Thyroid gland (tissue), 4 donors: Measurements from ENCODE around the gene MED27.

Experiments used
- CTCF ChIP-seq, 6 experiments: fragments of 200-600 bp in 3 of 6; fragments of 450-650 bp in 3 of 6; sonication (generic) in 3 of 6; IDR thresholded peaks; one replicate each; pipeline ENCODE4 v1.5.1; 2016 to 2019; ENCODE audit warnings: antibody characterized with exemption in 6 of 6, mild to moderate bottlenecking in 2 of 6, inconsistent platforms in 1 of 6, moderate library complexity in 1 of 6
- POLR2A ChIP-seq, 2 donors: fragments of 450-650 bp; IDR thresholded peaks; one replicate each; pipeline ENCODE4 v1.6.1; 2017; ENCODE audit warnings: antibody characterized with exemption in 2 of 2, mild to moderate bottlenecking in 2 of 2, moderate library complexity in 1 of 2

- no peak for TF ChIP-seq CTCF (IDR thresholded peaks at IDR 0.05)
- no peak for TF ChIP-seq POLR2A (IDR thresholded peaks at IDR 0.05)
Measured at GRCh38 chr9:131919216-131919615, 160.5 kb downstream of the MED27 start.
